Measurements from ENCODE around the gene ABTB2. TPM values are rescaled to one million over a fixed set of nuclear protein-coding genes. Genes with fewer than 3 reads are reported as not detected.

ABTB2 gene
- total RNA-seq, 1 donor from 2014 or later, result 24.7 TPM

DNA sequence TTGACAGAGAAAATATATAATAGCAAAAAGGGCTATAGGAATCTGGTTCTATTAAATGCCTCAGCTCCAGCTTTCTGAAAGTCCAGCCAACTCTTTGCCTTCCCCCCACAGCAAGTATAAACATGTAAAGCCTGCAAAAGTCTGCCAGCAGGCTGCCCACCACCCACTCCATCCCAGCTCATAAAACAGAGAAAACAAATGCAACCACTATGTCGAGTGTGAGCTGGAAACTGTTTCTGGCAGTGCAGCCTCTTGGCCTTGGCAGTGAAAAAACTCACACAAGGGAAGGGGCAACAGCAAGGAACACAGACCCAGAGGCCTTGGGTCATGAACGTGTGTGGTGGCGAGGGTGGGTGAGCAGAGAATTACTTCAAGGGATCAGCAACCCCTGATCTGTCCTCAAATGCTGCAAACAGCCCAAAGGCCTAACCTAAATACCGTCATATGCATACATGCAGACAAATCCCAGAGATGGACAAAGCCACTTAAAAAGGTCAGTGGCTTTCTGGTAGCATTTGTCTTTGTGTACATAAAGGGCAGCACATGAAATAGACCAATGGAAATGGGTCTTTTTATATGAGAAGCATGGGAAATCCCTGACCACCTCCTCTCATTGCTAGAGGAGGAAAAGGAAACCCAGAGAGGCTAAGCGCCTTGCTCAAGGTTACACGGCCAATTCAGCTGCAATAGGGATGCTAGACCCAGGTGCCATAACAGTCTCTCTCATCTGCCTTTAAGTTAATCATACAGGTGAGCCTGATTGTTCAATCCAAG is 177.6 kb downstream of the ABTB2 start:
- Histone ChIP-seq H3K4me3 (no peak overlapping the region), H3K36me3 (no peaks in the 10 kb centered on the region), H3K4me1 (peaks cover 9% of the 10 kb centered on the region), H3K27me3 (ENCODE audit: low read depth) (no peaks in the 10 kb centered on the region), H3K27ac (replicated peaks) (no peak overlapping the region), H3K9me3 (replicated peaks) (no peaks in the 10 kb centered on the region)
- TF ChIP-seq, protein P1, sequence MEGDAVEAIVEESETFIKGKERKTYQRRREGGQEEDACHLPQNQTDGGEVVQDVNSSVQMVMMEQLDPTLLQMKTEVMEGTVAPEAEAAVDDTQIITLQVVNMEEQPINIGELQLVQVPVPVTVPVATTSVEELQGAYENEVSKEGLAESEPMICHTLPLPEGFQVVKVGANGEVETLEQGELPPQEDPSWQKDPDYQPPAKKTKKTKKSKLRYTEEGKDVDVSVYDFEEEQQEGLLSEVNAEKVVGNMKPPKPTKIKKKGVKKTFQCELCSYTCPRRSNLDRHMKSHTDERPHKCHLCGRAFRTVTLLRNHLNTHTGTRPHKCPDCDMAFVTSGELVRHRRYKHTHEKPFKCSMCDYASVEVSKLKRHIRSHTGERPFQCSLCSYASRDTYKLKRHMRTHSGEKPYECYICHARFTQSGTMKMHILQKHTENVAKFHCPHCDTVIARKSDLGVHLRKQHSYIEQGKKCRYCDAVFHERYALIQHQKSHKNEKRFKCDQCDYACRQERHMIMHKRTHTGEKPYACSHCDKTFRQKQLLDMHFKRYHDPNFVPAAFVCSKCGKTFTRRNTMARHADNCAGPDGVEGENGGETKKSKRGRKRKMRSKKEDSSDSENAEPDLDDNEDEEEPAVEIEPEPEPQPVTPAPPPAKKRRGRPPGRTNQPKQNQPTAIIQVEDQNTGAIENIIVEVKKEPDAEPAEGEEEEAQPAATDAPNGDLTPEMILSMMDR (IDR thresholded peaks at IDR 0.05; ENCODE audit: borderline replicate concordance), result no peak
- intact Hi-C loops (cut with micrococcal nuclease), result no loop called here
- no peak for DNase-seq

DNA sequence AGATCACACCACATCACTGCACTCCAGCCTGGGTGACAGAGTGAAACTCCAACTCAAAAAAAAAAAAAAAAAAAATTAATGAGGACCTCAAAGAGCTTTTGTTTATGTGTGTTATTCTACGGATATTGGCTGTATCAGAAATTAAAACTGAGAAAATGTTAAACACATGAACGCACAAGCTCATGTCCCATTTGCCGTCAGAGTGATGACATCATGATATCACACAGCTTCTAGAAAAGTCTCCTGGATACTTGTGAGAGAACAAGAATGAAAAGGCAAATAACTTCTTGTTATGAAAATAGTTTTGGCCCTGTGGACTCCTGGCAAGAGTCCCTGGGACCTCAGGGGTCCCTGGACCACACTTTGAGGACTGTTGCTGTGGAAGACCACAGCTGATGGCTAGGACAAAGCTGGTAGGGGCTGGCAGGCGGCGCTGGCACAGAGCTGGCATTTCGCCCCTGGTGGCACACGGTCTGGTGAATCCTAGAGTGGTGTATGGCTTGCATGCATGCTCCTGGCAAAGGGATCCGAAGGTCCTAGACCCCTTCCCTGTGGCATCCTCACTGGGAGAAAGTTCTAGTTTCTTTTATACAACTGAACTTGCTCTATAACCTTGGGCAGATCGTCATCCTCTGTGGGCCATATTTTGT is 178.7 kb downstream of the ABTB2 start:
- Histone ChIP-seq H3K4me3 (no peak overlapping the region), H3K4me1 (peaks cover 15% of the 10 kb centered on the region), H3K27me3 (ENCODE audit: low read depth) (no peaks in the 10 kb centered on the region), H3K27ac (replicated peaks) (no peak overlapping the region), H3K9me3 (replicated peaks) (no peaks in the 10 kb centered on the region), H3K36me3 (no peaks in the 10 kb centered on the region)
- TF ChIP-seq, protein P1 (IDR thresholded peaks at IDR 0.05; ENCODE audit: borderline replicate concordance), result no peak
- intact Hi-C loops (cut with micrococcal nuclease), result no loop called here
- DNase-seq, result no peak

DNA sequence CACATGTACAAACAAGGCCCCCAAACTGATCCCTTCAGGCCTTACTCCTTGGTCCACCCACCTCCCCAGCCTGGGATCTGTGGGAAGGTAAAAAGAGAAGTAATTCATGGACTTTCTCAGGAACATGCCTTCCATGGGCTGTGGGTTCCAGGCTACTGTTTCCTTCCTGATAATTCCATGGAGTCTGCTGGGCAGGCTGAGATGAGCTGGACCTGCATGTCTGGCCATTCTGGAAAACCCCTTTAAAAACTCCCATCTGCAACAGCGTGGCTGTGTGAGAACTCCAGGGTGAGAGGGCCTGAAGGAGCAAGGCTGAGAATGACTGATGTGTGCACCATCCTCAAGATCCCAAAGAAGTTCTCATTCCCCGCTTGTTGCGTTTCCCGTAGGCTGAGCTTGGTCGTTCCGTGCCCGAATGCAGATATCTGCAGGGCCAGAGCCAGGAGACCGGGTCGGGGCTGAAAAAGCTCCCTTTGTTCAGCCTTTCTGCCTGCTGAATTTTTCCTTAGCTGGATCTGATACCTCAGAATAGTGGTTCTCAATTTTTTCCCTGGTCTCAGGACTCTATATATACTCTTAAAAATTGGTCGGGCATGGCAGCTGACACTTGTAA is 179.5 kb downstream of the ABTB2 start:
- Histone ChIP-seq H3K27ac (replicated peaks) (no peak overlapping the region), H3K4me1 (peaks cover 21% of the 10 kb centered on the region)
- no peak for DNase-seq

DNA sequence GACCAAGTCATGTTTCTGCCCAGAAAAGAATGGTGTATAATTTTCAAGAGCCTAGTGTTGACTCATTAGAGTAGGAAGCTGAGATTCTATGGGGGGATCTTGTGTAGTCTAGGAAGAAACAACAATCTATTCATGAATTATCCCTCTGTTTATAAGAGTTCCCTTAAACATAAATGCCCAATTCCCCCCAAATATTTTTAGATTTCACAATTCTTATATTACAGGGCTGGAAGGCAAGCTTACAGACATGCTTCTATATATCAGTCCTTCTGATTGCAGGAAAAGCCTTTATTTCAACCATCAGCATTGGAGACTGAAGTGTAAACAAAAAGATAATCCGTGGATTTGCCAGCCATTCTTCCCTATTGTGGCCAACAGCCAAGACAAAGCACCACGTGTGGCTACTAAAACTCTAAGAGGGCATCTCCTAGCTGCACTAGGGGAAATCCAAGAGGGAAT is 181.0 kb downstream of the ABTB2 start:
- no peak for DNase-seq
- Histone ChIP-seq H3K36me3 (no peaks in the 10 kb centered on the region), H3K27ac (replicated peaks) (no peak overlapping the region), H3K9me3 (replicated peaks) (no peaks in the 10 kb centered on the region), H3K4me3 (no peak overlapping the region), H3K27me3 (ENCODE audit: low read depth) (peaks cover 8% of the 10 kb centered on the region), H3K4me1 (peaks cover 16% of the 10 kb centered on the region)
- intact Hi-C loops (cut with micrococcal nuclease), result no loop called here
- TF ChIP-seq, protein P1 (IDR thresholded peaks at IDR 0.05; ENCODE audit: borderline replicate concordance), result no peak

More for the DNA sequence above, 179.5 kb downstream of the ABTB2 start:
- TF ChIP-seq, protein P1 (IDR thresholded peaks at IDR 0.05; ENCODE audit: borderline replicate concordance), result no peak
- Histone ChIP-seq H3K4me3 (no peak overlapping the region), H3K36me3 (no peaks in the 10 kb centered on the region), H3K9me3 (replicated peaks) (no peaks in the 10 kb centered on the region), H3K27me3 (ENCODE audit: low read depth) (no peaks in the 10 kb centered on the region)
- intact Hi-C loops (cut with micrococcal nuclease), result no loop called here

DNA sequence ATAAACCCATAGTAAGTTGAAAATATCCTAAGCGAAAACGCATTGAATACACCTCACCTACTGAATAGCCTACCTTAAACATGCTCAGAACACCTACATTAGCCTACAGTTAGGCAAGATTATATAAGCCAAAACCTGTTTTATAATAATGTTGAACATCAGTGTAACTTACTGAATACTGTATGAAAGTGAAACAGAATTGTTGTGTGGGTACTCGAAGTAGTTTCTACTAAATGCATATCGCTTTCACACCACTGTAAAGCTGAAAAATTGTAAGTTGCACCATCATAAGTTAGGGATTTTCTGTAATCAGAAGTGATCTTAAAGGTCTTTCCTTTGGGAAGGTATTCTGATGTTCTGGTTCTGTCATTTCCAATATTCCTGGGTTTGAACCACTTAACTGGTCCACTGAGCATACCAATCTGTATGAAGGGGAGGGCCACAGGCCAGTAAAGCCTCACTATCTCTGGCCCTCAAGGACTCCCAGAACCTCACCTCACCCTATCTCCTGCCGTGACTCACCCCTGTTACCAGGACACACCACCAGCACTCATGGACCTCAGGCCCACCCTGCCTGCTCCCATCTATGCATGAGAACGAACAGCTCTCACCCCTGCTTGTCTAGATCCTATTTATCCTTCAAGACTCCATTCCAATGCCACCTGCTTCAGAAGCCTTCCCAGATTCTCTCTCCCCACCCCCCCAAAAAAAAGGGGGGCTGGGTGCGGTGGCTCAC is 182.4 kb downstream of the ABTB2 start:
- Histone ChIP-seq H3K4me1 (peaks cover 13% of the 10 kb centered on the region), H3K27me3 (ENCODE audit: low read depth) (peaks cover 8% of the 10 kb centered on the region), H3K36me3 (peaks cover 4% of the 10 kb centered on the region), H3K4me3 (no peak overlapping the region), H3K9me3 (replicated peaks) (no peaks in the 10 kb centered on the region), H3K27ac (replicated peaks) (no peak overlapping the region)
- DNase-seq, result no peak
- TF ChIP-seq, protein P1 (IDR thresholded peaks at IDR 0.05; ENCODE audit: borderline replicate concordance), result no peak
- intact Hi-C loops (cut with micrococcal nuclease), result loop anchor here (2.0 kb wide), 1 partner anchor 183 kb away; the partner anchor contains the start of gene ABTB2
